HG03565 (cell line): ENCODE data around the gene NSG2.

ENCODE experiments used
- ATAC-seq: cut with Tn5 transposase; IDR thresholded peaks from one replicate; pipeline ENCODE4 v1.9.1; 2021; ENCODE audit warnings: mild to moderate bottlenecking, moderate library complexity; ENCODE audit not compliant: unreplicated experiment

NSG2 gene

GRCh38 chr5:174147551-174147950, 102.0 kb downstream of the NSG2 start:
- ATAC-seq = no peak

- ATAC-seq = no peak
Measured at GRCh38 chr5:174148721-174149120, 103.2 kb downstream of the NSG2 start.

DNA sequence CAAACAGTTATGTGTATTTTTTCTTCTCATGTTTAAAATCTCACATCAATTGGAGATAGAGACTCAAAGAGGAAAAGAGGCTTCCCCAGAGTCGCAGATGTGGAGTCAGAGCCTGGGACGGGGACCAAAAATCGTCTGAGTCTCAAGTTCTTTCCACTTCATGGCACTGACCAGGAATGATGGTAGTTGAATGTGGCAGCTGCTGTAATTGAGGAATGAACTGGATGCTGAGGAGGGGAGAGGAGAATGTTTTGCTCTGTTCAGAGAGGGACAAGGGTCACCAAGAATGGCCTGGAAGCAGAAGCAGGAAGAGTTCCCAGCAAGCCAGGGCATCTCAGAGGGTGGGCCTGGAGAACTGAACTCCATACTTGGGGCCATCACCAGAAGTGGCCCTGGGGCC, 103.9 kb downstream of the NSG2 start:
- no peak for ATAC-seq

DNA sequence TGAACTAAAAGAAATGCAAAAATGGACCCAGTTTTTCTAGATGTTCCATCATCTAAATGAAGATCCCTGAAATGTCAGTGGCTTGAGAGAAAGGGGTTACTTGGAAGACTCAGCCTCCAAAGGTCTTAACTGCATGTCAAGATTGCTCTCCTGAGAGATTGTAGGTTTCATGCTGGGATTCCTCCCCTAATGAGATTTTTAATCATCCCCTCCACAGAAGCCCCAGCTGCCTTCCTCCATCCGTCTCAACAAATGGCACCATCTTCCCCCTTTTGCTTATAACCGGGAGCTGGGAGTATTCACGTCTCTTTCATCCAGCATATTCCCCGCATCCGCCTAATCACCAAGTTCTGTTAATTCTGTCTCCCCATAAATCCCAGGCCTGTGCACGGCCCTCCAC, 104.5 kb downstream of the NSG2 start:
- no peak for ATAC-seq

- ATAC-seq = no peak
Measured at GRCh38 chr5:174151599-174152181, 106.2 kb downstream of the NSG2 start.

GRCh38 chr5:174154559-174154958, 109.1 kb downstream of the NSG2 start:
- ATAC-seq = no peak

DNA sequence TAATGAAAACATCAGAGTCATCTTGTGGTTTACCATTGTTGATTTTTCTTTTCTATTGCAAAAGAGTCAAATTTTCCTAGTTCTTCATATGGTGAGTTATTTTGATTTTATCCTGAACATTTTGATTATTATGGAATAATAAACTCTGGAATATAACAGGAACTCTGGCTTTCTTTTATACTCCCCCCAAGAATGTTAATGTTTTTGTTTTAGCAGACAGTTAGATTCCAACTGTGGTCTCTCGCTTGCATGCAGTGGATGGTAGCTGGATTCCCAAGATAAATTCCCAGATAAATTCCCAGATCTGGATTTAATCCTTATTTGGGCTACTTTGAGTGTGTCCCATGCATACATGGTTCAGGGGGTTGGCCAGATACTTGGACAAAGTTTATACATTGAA, 109.8 kb downstream of the NSG2 start:
- no peak for ATAC-seq

- ATAC-seq = no peak
Measured at GRCh38 chr5:174155706-174156105, 110.2 kb downstream of the NSG2 start.

DNA sequence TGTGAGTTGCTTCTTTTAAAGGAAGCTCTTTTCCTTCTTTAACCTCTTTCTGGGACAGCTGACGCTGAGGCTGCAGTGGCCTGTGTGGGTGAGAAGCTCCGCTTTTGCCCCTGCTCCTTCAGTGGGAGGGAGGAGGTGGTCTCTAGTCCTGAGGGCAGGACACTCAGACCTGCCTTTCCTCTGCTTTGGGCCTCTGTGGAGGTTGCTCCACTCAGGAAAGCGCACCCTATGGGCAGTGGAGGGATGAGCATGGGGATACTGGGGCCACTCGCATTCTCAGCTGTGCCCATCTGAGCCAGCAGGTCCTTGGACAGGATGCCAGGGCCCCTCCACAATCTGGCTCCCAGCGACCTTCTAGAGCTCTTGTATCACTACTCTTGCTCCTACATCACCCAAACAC, 111.5 kb downstream of the NSG2 start:
- ATAC-seq = no peak
